ENCODE data around the gene MACF1. TPM values are rescaled to one million over a fixed set of nuclear protein-coding genes. Genes with fewer than 3 reads are reported as not detected.
"Not testable (repeated sequence)": the region's sequence is repeated elsewhere in the genome, so short reads cannot be mapped to it uniquely, and the experiment has no call there.

MACF1 gene
- polyA plus RNA-seq, 1 donor = 99.5 TPM

- Histone ChIP-seq H3K27ac (ENCODE audit: low read length) (no peak overlapping the region), H3K9me3 (ENCODE audit: control insufficient read depth, low read depth, low read length) (no peaks in the 10 kb centered on the region), H3K27me3 (ENCODE audit: control insufficient read depth, insufficient read depth, low read length) (no peaks in the 10 kb centered on the region), H3K4me1 (ENCODE audit: control insufficient read depth, insufficient read depth, low read length) (no peaks in the 10 kb centered on the region), H3K36me3 (ENCODE audit: control insufficient read depth, insufficient read depth, low read length) (peaks cover 28% of the 10 kb centered on the region), H3K4me3 (ENCODE audit: low read length) (no peak overlapping the region)
- no peak for DNase-seq
- no CpG with 5 or more reads among the region's 15 CpGs for WGBS (ENCODE audit: insufficient coverage, low lambda C conversion rate)
These were observed 320.3 kb downstream of the MACF1 start for GRCh38 chr1:39524591-39525365.

GRCh38 chr1:39525366-39526165, 321.1 kb downstream of the MACF1 start:
- WGBS (ENCODE audit: insufficient coverage, low lambda C conversion rate) = no CpG with 5 or more reads among the region's 17 CpGs
- no peak overlapping the region for H3K27ac ChIP-seq (ENCODE audit: low read length)
- H3K27me3 ChIP-seq (ENCODE audit: control insufficient read depth, insufficient read depth, low read length) = no peaks in the 10 kb centered on the region
- peaks cover 32% of the 10 kb centered on the region for H3K36me3 ChIP-seq (ENCODE audit: control insufficient read depth, insufficient read depth, low read length)
- H3K9me3 ChIP-seq (ENCODE audit: control insufficient read depth, low read depth, low read length) = no peaks in the 10 kb centered on the region
- no peak overlapping the region for H3K4me3 ChIP-seq (ENCODE audit: low read length)
- no peaks in the 10 kb centered on the region for H3K4me1 ChIP-seq (ENCODE audit: control insufficient read depth, insufficient read depth, low read length)
- no peak for DNase-seq

- peaks cover 41% of the 10 kb centered on the region for H3K36me3 ChIP-seq (ENCODE audit: control insufficient read depth, insufficient read depth, low read length)
- WGBS (ENCODE audit: insufficient coverage, low lambda C conversion rate) = no CpG with 5 or more reads among the region's 11 CpGs
- H3K4me3 ChIP-seq (ENCODE audit: low read length) = no peak overlapping the region
These were observed 322.1 kb downstream of the MACF1 start for GRCh38 chr1:39526466-39527189.

GRCh38 chr1:39527190-39527579, 322.7 kb downstream of the MACF1 start:
- H3K4me3 ChIP-seq (ENCODE audit: low read length); DNase-seq; H3K9me3 ChIP-seq (ENCODE audit: control insufficient read depth, low read depth, low read length); H3K4me1 ChIP-seq (ENCODE audit: control insufficient read depth, insufficient read depth, low read length); H3K27ac ChIP-seq (ENCODE audit: low read length); H3K27me3 ChIP-seq (ENCODE audit: control insufficient read depth, insufficient read depth, low read length): not testable (repeated sequence)
- no CpG with 5 or more reads among the region's 8 CpGs for whole genome bisulfite sequencing (ENCODE audit: insufficient coverage, low lambda C conversion rate)
- H3K36me3 ChIP-seq (ENCODE audit: control insufficient read depth, insufficient read depth, low read length) = peaks cover 46% of the 10 kb centered on the region

More at GRCh38 chr1:39526466-39527189, 322.1 kb downstream of the MACF1 start:
- no peaks in the 10 kb centered on the region for H3K4me1 ChIP-seq (ENCODE audit: control insufficient read depth, insufficient read depth, low read length)
- no peaks in the 10 kb centered on the region for H3K9me3 ChIP-seq (ENCODE audit: control insufficient read depth, low read depth, low read length)
- no peaks in the 10 kb centered on the region for H3K27me3 ChIP-seq (ENCODE audit: control insufficient read depth, insufficient read depth, low read length)
- no peak overlapping the region for H3K27ac ChIP-seq (ENCODE audit: low read length)
- no peak for DNase-seq

GRCh38 chr1:39528082-39528481, 323.6 kb downstream of the MACF1 start:
- no peaks in the 10 kb centered on the region for H3K27me3 ChIP-seq (ENCODE audit: control insufficient read depth, insufficient read depth, low read length)
- no peaks in the 10 kb centered on the region for H3K9me3 ChIP-seq (ENCODE audit: control insufficient read depth, low read depth, low read length)
- WGBS (ENCODE audit: insufficient coverage, low lambda C conversion rate) = no CpG with 5 or more reads among the region's 4 CpGs
- no peaks in the 10 kb centered on the region for H3K4me1 ChIP-seq (ENCODE audit: control insufficient read depth, insufficient read depth, low read length)
- no peak for DNase-seq
- no peak overlapping the region for H3K27ac ChIP-seq (ENCODE audit: low read length)
- H3K36me3 ChIP-seq (ENCODE audit: control insufficient read depth, insufficient read depth, low read length) = peaks cover 46% of the 10 kb centered on the region
- no peak overlapping the region for H3K4me3 ChIP-seq (ENCODE audit: low read length)

GRCh38 chr1:39529901-39530535, 325.5 kb downstream of the MACF1 start:
- Histone ChIP-seq H3K27ac (ENCODE audit: low read length) (no peak overlapping the region), H3K4me3 (ENCODE audit: low read length) (no peak overlapping the region), H3K9me3 (ENCODE audit: control insufficient read depth, low read depth, low read length) (no peaks in the 10 kb centered on the region), H3K27me3 (ENCODE audit: control insufficient read depth, insufficient read depth, low read length) (no peaks in the 10 kb centered on the region), H3K36me3 (ENCODE audit: control insufficient read depth, insufficient read depth, low read length) (peaks cover 53% of the 10 kb centered on the region), H3K4me1 (ENCODE audit: control insufficient read depth, insufficient read depth, low read length) (no peaks in the 10 kb centered on the region)
- DNase-seq = no peak
- no CpG with 5 or more reads among the region's 10 CpGs for WGBS (ENCODE audit: insufficient coverage, low lambda C conversion rate)

- WGBS (ENCODE audit: insufficient coverage, low lambda C conversion rate) = no CpG with 5 or more reads among the region's 4 CpGs
- DNase-seq = no peak
- H3K9me3 ChIP-seq (ENCODE audit: control insufficient read depth, low read depth, low read length) = no peaks in the 10 kb centered on the region
- no peak overlapping the region for H3K4me3 ChIP-seq (ENCODE audit: low read length)
- H3K27ac ChIP-seq (ENCODE audit: low read length) = no peak overlapping the region
- H3K27me3 ChIP-seq (ENCODE audit: control insufficient read depth, insufficient read depth, low read length) = no peaks in the 10 kb centered on the region
- H3K36me3 ChIP-seq (ENCODE audit: control insufficient read depth, insufficient read depth, low read length) = peaks cover 49% of the 10 kb centered on the region
- no peaks in the 10 kb centered on the region for H3K4me1 ChIP-seq (ENCODE audit: control insufficient read depth, insufficient read depth, low read length)
These were observed 327.0 kb downstream of the MACF1 start for GRCh38 chr1:39531526-39531925.

GRCh38 chr1:39533442-39533841, 328.9 kb downstream of the MACF1 start:
- Histone ChIP-seq H3K4me3 (ENCODE audit: low read length) (no peak overlapping the region), H3K27ac (ENCODE audit: low read length) (no peak overlapping the region), H3K4me1 (ENCODE audit: control insufficient read depth, insufficient read depth, low read length) (no peaks in the 10 kb centered on the region), H3K36me3 (ENCODE audit: control insufficient read depth, insufficient read depth, low read length) (peaks cover 38% of the 10 kb centered on the region), H3K27me3 (ENCODE audit: control insufficient read depth, insufficient read depth, low read length) (no peaks in the 10 kb centered on the region), H3K9me3 (ENCODE audit: control insufficient read depth, low read depth, low read length) (no peaks in the 10 kb centered on the region)
- DNase-seq = no peak
- WGBS (ENCODE audit: insufficient coverage, low lambda C conversion rate) = no CpG with 5 or more reads among the region's 1 CpG
